SJSA1 (cell line): ENCODE measurements around the gene GRXCR2. TPM values are rescaled to one million over a fixed set of nuclear protein-coding genes. Genes with fewer than 3 reads are reported as not detected.
"Not testable (repeated sequence)": the region's sequence is repeated elsewhere in the genome, so short reads cannot be mapped to it uniquely, and the experiment has no call there.

ENCODE experiments used
- DNase-seq, 2 experiments: peaks; one replicate each; pipeline ENCODE4 v3.0.0-alpha.2; 2015 to 2020; ENCODE audit warnings: low spot score in 2 of 2, low read depth in 1 of 2
- H3K27ac ChIP-seq: fragments of 250-450 bp; sonication (Bioruptor Pico); 2 replicates; pipeline ENCODE4 v1.5.1; 2020; ENCODE audit warnings: mild to moderate bottlenecking, moderate library complexity
- H3K27me3 ChIP-seq: fragments of 250-450 bp; sonication (Bioruptor Pico); replicated peaks from 2 replicates; pipeline ENCODE4 v1.5.1; 2020; ENCODE audit warnings: mild to moderate bottlenecking, moderate library complexity
- H3K36me3 ChIP-seq: fragments of 250-450 bp; sonication (Bioruptor Pico); 2 replicates; pipeline ENCODE4 v1.5.1; 2020; ENCODE audit warnings: mild to moderate bottlenecking
- H3K4me1 ChIP-seq: fragments of 250-450 bp; sonication (Bioruptor Pico); replicated peaks from 2 replicates; pipeline ENCODE4 v1.6.1; 2021; ENCODE audit warnings: mild to moderate bottlenecking
- H3K4me3 ChIP-seq: fragments of 250-450 bp; sonication (Bioruptor Pico); 2 replicates; pipeline ENCODE4 v1.5.1; 2020; ENCODE audit warnings: mild to moderate bottlenecking
- H3K9me3 ChIP-seq: fragments of 250-450 bp; sonication (Bioruptor Pico); replicated peaks from 2 replicates; pipeline ENCODE4 v1.5.1; 2020; ENCODE audit warnings: mild to moderate bottlenecking
- total RNA-seq: library from RNA; depleted of rRNA; stranded (reverse); fragments of >200 nt; shearing (Covaris generic); gene quantifications from 2 replicates; pipeline ENCODE4 v1.2.3, GENCODE V29; 2014

GRXCR2 gene
- total RNA-seq, 1 experiment from 2014 or later = 0.21 TPM

GRCh38 chr5:145906401-145906800, 33.6 kb upstream of the GRXCR2 start:
- H3K9me3 ChIP-seq = no peaks in the 10 kb centered on the region
- no peak overlapping the region for H3K4me3 ChIP-seq
- peaks cover 8% of the 10 kb centered on the region; the same call in 1 of the 2 replicates for H3K4me1 ChIP-seq
- H3K27ac ChIP-seq = no peak overlapping the region
- H3K36me3 ChIP-seq = no peaks in the 10 kb centered on the region
- no peaks in the 10 kb centered on the region for H3K27me3 ChIP-seq
- DNase-seq = no peak

GRCh38 chr5:145904743-145905142, 31.9 kb upstream of the GRXCR2 start:
- H3K4me3 ChIP-seq = no peak overlapping the region
- peaks cover 8% of the 10 kb centered on the region; the same call in 1 of the 2 replicates for H3K4me1 ChIP-seq
- DNase-seq = no peak
- no peaks in the 10 kb centered on the region for H3K27me3 ChIP-seq
- H3K36me3 ChIP-seq = no peaks in the 10 kb centered on the region
- no peaks in the 10 kb centered on the region for H3K9me3 ChIP-seq
- H3K27ac ChIP-seq = no peak overlapping the region

- DNase-seq = no peak
- Histone ChIP-seq H3K36me3 (no peaks in the 10 kb centered on the region), H3K9me3 (no peaks in the 10 kb centered on the region), H3K4me3 (no peak overlapping the region), H3K4me1 (peaks cover 8% of the 10 kb centered on the region; the same call in 1 of the 2 replicates), H3K27ac (no peak overlapping the region), H3K27me3 (no peaks in the 10 kb centered on the region)
Observed at GRCh38 chr5:145903867-145904266, 31.1 kb upstream of the GRXCR2 start.

GRCh38 chr5:145903113-145903512, 30.3 kb upstream of the GRXCR2 start:
- Histone ChIP-seq H3K4me3 (no peak overlapping the region), H3K27me3 (no peaks in the 10 kb centered on the region), H3K27ac (no peak overlapping the region), H3K4me1 (peaks cover 8% of the 10 kb centered on the region; the same call in 1 of the 2 replicates), H3K9me3 (no peaks in the 10 kb centered on the region), H3K36me3 (no peaks in the 10 kb centered on the region)
- no peak for DNase-seq

GRCh38 chr5:145902421-145902820, 29.6 kb upstream of the GRXCR2 start:
- Histone ChIP-seq H3K36me3 (no peaks in the 10 kb centered on the region), H3K4me3 (no peak overlapping the region), H3K9me3 (no peaks in the 10 kb centered on the region), H3K4me1 (peaks cover 8% of the 10 kb centered on the region; the same call in 1 of the 2 replicates), H3K27ac (no peak overlapping the region), H3K27me3 (no peaks in the 10 kb centered on the region)
- DNase-seq = no peak

GRCh38 chr5:145898171-145898570, 25.4 kb upstream of the GRXCR2 start:
- no peak overlapping the region for H3K4me3 ChIP-seq
- H3K9me3 ChIP-seq = no peaks in the 10 kb centered on the region
- no peak for DNase-seq
- no peaks in the 10 kb centered on the region for H3K36me3 ChIP-seq
- no peaks in the 10 kb centered on the region for H3K4me1 ChIP-seq
- no peak overlapping the region for H3K27ac ChIP-seq
- no peaks in the 10 kb centered on the region for H3K27me3 ChIP-seq

GRCh38 chr5:145891378-145891777, 18.6 kb upstream of the GRXCR2 start:
- not testable (repeated sequence) for DNase-seq, H3K36me3 ChIP-seq, H3K9me3 ChIP-seq, H3K27ac ChIP-seq, H3K4me3 ChIP-seq, H3K27me3 ChIP-seq, H3K4me1 ChIP-seq

GRCh38 chr5:145889611-145890010, 16.8 kb upstream of the GRXCR2 start:
- no peaks in the 10 kb centered on the region for H3K9me3 ChIP-seq
- H3K27ac ChIP-seq = no peak overlapping the region
- H3K36me3 ChIP-seq = no peaks in the 10 kb centered on the region
- no peaks in the 10 kb centered on the region for H3K4me1 ChIP-seq
- no peaks in the 10 kb centered on the region; the same call in 1 of the 2 replicates for H3K27me3 ChIP-seq
- DNase-seq = no peak
- H3K4me3 ChIP-seq = no peak overlapping the region

GRCh38 chr5:145887976-145888574, 15.3 kb upstream of the GRXCR2 start:
- H3K27me3 ChIP-seq = no peaks in the 10 kb centered on the region; the same call in 1 of the 2 replicates
- peak in 1 of 2 experiments; percentile 39 for DNase-seq
- no peaks in the 10 kb centered on the region for H3K9me3 ChIP-seq
- no peak overlapping the region for H3K4me3 ChIP-seq
- H3K36me3 ChIP-seq = no peaks in the 10 kb centered on the region
- H3K4me1 ChIP-seq = no peaks in the 10 kb centered on the region
- no peak overlapping the region for H3K27ac ChIP-seq

GRCh38 chr5:145887217-145887616, 14.4 kb upstream of the GRXCR2 start:
- H3K4me1 ChIP-seq = no peaks in the 10 kb centered on the region
- H3K4me3 ChIP-seq = no peak overlapping the region
- H3K9me3 ChIP-seq = no peaks in the 10 kb centered on the region
- DNase-seq = no peak
- H3K36me3 ChIP-seq = no peaks in the 10 kb centered on the region
- H3K27me3 ChIP-seq = no peaks in the 10 kb centered on the region; the same call in 1 of the 2 replicates
- H3K27ac ChIP-seq = no peak overlapping the region

- no peaks in the 10 kb centered on the region for H3K4me1 ChIP-seq
- no peaks in the 10 kb centered on the region for H3K36me3 ChIP-seq
- H3K4me3 ChIP-seq = no peak overlapping the region
- H3K9me3 ChIP-seq = no peaks in the 10 kb centered on the region; the same call in 1 of the 2 replicates
- H3K27me3 ChIP-seq = no peaks in the 10 kb centered on the region
- H3K27ac ChIP-seq = no peak overlapping the region
- no peak for DNase-seq
Observed at GRCh38 chr5:145874765-145875164, 2.0 kb upstream of the GRXCR2 start.

GRCh38 chr5:145872486-145872885, 328 bp downstream of the GRXCR2 start:
- H3K36me3 ChIP-seq = no peaks in the 10 kb centered on the region
- no peak overlapping the region for H3K27ac ChIP-seq
- 0 out of 2 replicates have a peak, but pooled peaks cover 4% of the 10 kb centered on the region for H3K27me3 ChIP-seq
- H3K4me1 ChIP-seq = no peaks in the 10 kb centered on the region
- no peaks in the 10 kb centered on the region; the same call in 1 of the 2 replicates for H3K9me3 ChIP-seq
- H3K4me3 ChIP-seq = no peak overlapping the region
- DNase-seq = no peak

- H3K9me3 ChIP-seq = no peaks in the 10 kb centered on the region; the same call in 1 of the 2 replicates
- H3K4me3 ChIP-seq = no peak overlapping the region
- 0 out of 2 replicates have a peak, but pooled peaks cover 4% of the 10 kb centered on the region for H3K27me3 ChIP-seq
- no peak overlapping the region for H3K27ac ChIP-seq
- H3K4me1 ChIP-seq = no peaks in the 10 kb centered on the region
- DNase-seq = no peak
- H3K36me3 ChIP-seq = no peaks in the 10 kb centered on the region
Observed at GRCh38 chr5:145869753-145870152, 3.1 kb downstream of the GRXCR2 start.

- DNase-seq = no peak
- H3K27me3 ChIP-seq = 0 out of 2 replicates have a peak, but pooled peaks cover 4% of the 10 kb centered on the region
- no peak overlapping the region for H3K27ac ChIP-seq
- H3K36me3 ChIP-seq = no peaks in the 10 kb centered on the region
- H3K4me1 ChIP-seq = no peaks in the 10 kb centered on the region
- H3K4me3 ChIP-seq = no peak overlapping the region
- H3K9me3 ChIP-seq = no peaks in the 10 kb centered on the region; the same call in 1 of the 2 replicates
Observed at GRCh38 chr5:145867806-145868205, 5.0 kb downstream of the GRXCR2 start.

GRCh38 chr5:145864432-145864831, 8.4 kb downstream of the GRXCR2 start:
- not testable (repeated sequence) for H3K4me1 ChIP-seq, H3K9me3 ChIP-seq, H3K4me3 ChIP-seq, H3K36me3 ChIP-seq, H3K27me3 ChIP-seq, H3K27ac ChIP-seq, DNase-seq
